DMS153 treated with DMSO at 0.1 percent for 48 hours (cell line): ENCODE results near the gene LCN6.

ENCODE experiments used
- DNase-seq: peaks from one replicate; lab custom pipeline; 2025; ENCODE audit not compliant: unreplicated experiment; lab: John Stamatoyannopoulos, UW

LCN6 gene

GRCh38 chr9:136745389-136746154 lies 2.8 kb downstream of the LCN6 start:
- no peak for DNase-seq

DNA sequence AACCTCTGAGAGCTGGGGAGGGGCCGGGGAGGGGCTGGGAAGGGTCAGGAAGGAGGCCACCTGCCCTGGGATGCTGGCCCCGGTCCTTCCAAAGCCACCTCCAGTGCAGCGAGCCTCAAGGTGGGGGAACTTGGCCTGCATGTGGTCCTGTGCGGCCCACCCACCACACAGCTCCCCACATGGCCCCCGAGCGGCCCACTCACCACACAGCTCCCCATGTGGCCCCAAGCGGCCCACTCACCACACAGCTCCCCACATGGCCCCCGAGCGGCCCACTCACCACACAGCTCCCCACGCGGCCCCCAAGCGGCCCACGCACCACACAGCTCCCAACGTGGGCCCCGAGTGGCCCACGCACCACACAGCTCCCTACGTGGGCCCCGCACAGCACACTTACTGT lies 3.6 kb downstream of the LCN6 start:
- no peak for DNase-seq

GRCh38 chr9:136743639-136744211 lies 4.6 kb downstream of the LCN6 start:
- DNase-seq = no peak

DNA sequence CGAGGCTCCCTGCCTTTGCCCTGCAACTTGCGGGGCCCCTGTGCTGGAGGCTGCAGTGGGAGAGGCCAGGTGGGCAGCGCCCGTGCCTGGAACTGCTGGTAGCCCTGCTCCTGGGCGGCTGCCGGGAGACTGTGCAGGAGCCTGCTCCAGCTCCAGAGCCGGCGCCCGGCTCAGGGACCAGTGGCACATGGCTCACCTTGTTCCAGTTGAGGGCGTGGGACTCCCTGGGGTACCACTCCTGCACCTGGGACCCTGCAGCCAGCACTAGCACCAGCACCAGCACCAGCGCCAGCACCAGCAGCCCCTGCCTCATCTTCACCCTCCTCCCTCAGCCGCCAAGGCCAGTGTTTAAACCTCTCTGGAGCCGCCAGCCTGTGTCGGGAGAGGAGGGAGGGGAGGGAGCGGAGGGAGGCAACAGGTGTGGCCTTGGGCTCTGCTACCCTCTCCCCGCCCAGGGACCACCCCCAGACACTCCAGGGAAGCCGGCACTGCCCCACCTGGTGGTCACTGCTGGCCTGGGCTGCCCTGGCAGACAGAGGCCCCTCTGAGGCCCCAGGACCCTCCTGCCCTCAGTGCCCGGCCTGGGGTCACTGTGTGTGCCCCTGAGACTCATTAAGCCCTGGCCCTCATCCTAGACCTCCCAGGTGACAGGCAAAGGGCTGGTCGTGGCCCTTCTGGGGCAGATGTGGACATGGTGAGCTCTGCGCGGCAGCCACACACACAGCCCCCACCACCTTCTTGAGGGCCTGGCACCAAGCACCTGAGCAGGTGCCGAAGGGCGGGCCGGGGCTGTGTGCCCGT lies 5.5 kb downstream of the LCN6 start, which contains the start of gene LCN10:
Gene LCN10, minus strand, starts transcription at position 350 of the 801 bp plus-strand sequence. Its CDS starts 37 bp downstream, at position 313.
- DNase-seq = peak; percentile 23

GRCh38 chr9:136741883-136742571 lies 6.3 kb downstream of the LCN6 start:
- no peak for DNase-seq

DNA sequence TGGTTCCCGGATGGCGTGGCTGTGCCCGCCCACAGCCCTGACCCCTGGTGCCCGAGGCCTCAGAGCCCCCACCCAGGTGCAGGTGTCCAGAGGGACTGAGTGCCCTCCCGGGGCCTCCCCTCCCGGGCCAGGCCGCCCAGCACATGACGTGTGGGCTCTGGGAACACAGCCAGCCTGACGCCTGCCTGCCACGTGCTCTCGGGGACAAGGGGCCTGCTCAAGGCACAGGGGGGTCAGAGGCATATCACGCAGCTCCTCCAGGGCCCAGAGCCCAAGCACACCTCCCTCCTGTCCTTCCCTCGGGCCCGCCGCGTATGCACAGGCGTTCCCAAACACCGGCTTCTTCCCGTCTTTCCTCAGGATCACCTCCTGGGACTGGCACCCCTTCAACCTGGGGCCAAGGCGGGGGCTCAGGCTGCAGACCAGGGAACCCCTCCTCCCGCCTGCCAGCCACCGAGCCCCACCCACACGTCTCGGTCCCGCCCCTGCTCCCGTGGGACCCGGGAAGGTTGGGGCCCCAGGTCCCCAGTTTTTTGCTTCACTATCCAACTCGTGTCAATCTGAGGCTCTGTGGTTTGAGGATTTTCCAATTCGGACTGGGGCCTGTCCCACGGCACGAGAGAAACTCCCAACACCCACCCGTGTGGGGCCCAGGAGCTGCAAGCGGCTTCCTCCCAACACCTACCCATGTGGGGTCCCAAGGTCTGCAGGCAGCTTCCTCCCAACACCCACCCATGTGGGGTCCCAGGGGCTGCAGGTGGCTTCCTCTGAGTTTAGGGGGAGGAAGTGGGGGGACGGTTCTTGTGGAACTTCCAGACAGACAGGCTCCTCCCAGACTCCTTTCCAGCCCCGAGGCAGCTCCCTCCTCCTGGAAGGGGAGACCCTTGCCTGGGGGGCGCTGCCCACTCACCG lies 7.1 kb downstream of the LCN6 start:
- DNase-seq = no peak

DNA sequence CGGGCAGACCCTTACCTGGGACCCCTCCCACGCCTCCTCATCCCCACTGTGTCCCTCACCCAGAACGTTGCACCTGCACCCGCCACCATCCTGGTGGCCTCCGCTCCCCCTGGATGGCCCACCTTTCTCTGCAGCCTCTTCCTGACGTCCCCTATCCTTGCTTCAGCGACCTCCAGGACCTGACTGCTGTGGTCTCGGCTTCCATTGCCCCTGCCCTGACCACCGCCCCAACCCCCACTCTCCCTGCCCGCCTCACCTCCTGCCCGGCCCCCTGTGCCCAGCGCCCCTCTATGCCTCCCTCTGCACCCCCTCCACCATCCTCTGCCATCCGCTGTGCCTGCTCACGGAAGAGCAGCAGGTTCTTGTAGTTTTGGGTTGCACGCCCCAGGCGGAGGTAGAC lies 7.8 kb downstream of the LCN6 start:
- no peak for DNase-seq

GRCh38 chr9:136740069-136740468 lies 8.3 kb downstream of the LCN6 start:
- DNase-seq = no peak

DNA sequence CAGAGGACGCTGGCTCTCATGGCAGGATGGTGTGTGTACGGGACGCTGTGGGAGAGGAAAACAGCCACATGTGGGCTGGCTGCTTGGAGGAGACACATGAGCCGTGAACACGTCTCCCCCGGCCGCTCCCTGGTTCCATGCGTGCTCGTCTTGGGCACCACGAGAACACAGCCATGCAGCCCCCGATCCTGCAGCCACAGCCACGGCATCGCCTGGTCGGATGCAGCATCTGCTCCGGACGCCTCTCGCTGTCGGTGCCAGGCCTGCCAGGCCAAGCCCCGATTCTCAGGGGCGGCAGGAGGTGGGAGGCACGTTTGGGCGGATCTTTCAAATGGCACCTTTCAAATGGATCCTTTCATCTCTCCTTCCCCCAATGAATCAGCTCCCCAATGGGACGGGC lies 8.8 kb downstream of the LCN6 start:
- no peak for DNase-seq

DNA sequence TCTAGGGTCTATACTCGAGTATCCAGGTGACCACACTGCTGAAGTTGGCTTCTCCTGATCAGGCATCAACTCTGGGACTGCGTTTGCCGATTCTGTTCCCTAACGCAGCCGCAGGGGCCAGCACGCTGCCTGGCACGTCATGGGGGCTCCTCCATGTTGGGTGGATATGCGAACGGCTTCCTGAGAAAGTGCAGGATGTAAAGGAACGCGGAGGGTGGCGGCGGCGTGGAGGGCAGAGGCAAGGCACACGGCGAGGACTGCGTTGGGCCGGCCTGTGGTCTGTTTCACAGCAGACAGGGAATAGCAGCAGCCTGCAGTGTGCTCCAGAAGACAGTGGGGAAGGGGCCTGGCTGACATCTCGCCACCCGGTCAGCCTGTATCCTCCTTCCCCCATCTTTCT lies 9.4 kb downstream of the LCN6 start:
- no peak for DNase-seq

- DNase-seq = no peak
Observed at GRCh38 chr9:136735812-136736480, 12.4 kb downstream of the LCN6 start.

GRCh38 chr9:136734837-136735496 lies 13.4 kb downstream of the LCN6 start:
- no peak for DNase-seq

GRCh38 chr9:136733611-136734010 lies 14.7 kb downstream of the LCN6 start:
- DNase-seq = no peak

DNA sequence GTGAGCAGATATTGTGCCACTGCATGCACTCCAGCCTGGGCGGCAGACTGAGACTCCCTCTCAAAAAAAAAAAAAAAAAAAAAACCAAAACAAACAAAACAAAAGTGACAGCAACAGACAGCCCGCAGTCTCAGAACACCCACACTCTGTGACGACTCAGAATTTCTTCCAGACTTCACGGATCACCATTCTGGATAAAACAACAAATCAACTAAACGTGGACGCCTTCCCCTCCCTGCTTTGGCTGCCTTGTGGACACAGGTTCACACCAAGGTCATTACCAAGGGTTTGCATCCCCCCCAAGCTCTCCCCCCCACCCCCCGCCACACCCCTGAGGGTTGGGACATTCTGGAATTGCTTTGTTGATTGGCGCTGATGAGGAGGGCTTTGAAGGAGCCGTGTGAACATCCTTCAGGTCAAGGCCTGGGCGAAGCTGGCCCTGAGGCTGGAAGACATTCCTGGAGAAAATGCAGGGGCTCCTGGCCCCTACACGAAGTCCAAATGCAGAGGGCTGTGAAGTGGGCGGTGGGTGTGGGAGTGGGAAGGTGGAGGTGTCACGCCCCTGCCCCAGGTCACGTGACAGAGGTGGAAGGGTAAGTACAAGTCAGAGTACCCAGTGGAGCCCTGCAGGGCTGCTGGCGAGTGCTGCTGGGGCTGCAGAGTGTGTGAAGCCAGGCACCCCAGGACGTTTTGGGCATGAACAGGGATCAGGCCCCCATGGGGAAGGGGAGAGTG lies 15.7 kb downstream of the LCN6 start:
- no peak for DNase-seq

GRCh38 chr9:136729926-136730325 lies 18.4 kb downstream of the LCN6 start:
- DNase-seq = no peak

GRCh38 chr9:136729144-136729543 lies 19.2 kb downstream of the LCN6 start:
- DNase-seq = no peak

GRCh38 chr9:136728548-136729123 lies 19.7 kb downstream of the LCN6 start:
- no peak for DNase-seq

DNA sequence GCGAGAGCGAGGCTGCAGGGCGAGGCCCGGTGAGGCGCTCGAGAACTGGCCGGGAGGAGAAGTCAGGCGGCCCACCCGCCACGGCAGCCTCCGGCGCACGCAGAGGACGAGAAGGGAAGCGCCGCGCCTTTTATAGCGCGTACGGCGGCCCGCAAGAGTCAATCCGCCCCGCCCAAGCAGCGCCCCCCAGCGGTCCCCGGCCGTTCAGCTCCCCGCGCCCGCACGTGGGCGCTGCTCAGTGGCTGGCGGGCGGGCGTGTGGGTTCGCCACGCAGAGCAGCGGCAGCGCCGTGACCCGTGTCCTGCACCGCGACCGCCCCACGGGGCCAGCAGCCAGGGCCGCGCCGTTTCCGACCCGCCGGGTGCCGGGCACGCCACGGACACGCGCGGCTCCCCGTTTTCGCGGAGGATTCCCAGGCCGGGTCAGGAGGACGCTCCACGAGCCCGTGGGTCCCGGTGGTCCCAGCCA lies 20.2 kb downstream of the LCN6 start:
- peak; percentile 75 for DNase-seq
